ENCODE results near the gene CLK4.

CLK4 gene

DNA sequence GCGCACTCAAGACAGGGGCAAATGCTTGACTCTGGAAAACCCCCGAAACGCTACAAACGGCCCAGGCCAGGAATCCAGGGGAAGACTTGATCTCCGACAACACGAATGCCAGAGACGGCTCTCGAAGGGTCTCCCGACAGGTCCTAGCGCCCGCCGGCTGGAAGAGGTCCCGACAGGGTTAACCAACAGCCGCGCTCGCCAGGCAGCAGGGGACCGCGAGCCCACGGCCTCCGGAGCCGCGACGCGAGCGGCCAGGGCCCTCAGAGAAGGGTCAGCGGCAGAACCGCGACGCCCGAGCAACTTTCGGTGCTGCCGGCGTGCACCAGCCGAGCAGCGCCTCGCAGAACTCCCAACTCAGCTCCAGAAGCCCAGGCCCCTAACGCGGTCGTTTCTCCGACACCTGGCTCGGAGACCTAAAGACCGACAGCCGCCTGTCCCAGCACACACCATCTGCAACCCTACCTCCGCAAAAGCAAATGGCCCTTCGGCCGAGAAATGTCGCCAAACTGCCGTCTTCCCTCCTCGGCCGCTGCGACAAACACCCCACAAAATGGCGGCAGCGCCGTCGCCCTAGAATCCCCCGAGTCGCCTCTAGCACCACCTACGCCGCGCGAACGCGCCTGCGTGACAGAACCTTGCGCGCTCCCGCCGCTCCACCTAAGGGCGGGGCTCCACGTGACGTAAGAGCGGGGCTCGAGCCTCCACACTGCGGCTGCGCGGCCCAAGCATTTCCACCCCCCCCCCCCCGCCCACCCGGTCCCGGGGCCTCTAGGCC is at the start of gene CLK4:
CLK4 (minus strand) TSS at position 567 of the 775 bp plus-strand sequence. CDS start 3,634 bp downstream, outside the sequence.
- DNase-seq (ENCODE audit: low read depth, low spot score) = peak; percentile 95
- peak within 1 kb of the TSS; percentile 94 for H3K4me3 ChIP-seq (ENCODE audit: low read depth, low read length)
- TF ChIP-seq, protein P1, sequence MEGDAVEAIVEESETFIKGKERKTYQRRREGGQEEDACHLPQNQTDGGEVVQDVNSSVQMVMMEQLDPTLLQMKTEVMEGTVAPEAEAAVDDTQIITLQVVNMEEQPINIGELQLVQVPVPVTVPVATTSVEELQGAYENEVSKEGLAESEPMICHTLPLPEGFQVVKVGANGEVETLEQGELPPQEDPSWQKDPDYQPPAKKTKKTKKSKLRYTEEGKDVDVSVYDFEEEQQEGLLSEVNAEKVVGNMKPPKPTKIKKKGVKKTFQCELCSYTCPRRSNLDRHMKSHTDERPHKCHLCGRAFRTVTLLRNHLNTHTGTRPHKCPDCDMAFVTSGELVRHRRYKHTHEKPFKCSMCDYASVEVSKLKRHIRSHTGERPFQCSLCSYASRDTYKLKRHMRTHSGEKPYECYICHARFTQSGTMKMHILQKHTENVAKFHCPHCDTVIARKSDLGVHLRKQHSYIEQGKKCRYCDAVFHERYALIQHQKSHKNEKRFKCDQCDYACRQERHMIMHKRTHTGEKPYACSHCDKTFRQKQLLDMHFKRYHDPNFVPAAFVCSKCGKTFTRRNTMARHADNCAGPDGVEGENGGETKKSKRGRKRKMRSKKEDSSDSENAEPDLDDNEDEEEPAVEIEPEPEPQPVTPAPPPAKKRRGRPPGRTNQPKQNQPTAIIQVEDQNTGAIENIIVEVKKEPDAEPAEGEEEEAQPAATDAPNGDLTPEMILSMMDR (IDR thresholded peaks at IDR 0.05; ENCODE audit: low read depth, low read length) = no peak
- in situ Hi-C loops (cut with HindIII; ENCODE audit: low sequenced_read_pairs) = no loop called here

DNA sequence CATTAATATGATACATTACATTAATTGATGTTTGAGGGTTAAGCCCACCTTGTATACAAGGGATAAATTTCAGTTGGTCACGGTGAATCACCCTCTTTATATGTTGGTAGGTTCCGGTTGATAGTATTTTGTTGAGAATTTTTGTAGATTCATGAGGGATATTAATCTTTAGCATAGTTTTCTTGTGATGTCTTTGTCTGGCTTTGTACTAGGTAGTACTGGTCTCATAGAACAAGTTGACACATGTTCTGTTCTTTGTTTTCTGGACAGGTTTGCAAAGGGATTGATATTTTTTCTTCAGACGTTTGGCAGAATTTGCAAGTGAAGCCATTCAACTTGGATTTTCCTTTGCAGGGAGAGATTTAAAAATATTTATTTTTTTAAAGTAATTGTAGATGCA is 49.1 kb upstream of the CLK4 start:
- DNase-seq (ENCODE audit: low read depth, low spot score) = no peak
- no peak overlapping the region for H3K4me3 ChIP-seq (ENCODE audit: low read depth, low read length)
- in situ Hi-C loops (cut with HindIII; ENCODE audit: low sequenced_read_pairs) = no loop called here
- TF ChIP-seq, protein P1 (IDR thresholded peaks at IDR 0.05; ENCODE audit: low read depth, low read length) = no peak

DNA sequence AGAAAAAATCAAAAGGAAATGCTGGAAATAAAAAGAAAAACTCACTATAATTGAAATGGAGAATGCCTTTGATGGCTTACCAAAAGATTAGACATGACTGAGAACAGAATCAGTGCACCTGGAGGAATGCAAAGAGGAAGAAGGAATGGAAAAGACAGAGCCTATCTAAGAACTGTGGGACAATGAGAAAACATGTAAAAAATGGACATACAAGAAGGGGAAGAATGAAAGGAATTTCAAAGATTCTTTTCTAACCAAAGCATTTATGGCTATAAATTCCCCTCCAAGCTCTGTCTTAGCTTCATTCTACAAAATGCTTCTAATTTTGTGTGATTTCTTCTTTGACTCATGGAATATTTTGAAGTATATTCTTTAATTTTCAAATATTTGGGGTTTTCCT is 47.5 kb upstream of the CLK4 start:
- H3K4me3 ChIP-seq (ENCODE audit: low read depth, low read length) = no peak overlapping the region
- in situ Hi-C loops (cut with HindIII; ENCODE audit: low sequenced_read_pairs) = no loop called here
- no peak for DNase-seq (ENCODE audit: low read depth, low spot score)
- TF ChIP-seq, protein P1 (IDR thresholded peaks at IDR 0.05; ENCODE audit: low read depth, low read length) = no peak

DNA sequence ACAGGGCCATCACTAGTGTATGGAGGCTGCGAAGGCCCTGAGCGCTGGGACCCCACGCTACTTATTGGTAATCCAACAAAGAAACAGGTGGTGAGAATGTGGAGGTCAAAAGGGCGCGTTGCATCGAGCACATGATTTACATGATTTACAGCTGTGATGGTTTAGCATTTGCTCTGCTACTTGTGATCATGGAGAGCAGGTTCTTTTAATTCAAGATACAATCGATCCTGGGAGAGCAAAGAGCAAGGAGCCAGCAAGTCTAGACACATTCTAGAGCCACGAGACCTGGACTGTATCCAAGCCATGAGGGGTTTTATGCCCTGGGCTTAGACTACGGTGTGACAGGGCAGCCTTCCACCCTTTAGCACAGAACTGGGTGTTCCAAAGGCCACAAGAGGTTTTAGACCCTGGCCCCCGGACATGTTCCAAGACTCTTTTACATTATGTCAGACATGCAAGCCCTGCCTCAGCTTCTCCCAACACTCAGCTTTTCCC is 47.0 kb upstream of the CLK4 start:
- DNase-seq (ENCODE audit: low read depth, low spot score) = no peak
- TF ChIP-seq, protein P1 (IDR thresholded peaks at IDR 0.05; ENCODE audit: low read depth, low read length) = no peak

DNA sequence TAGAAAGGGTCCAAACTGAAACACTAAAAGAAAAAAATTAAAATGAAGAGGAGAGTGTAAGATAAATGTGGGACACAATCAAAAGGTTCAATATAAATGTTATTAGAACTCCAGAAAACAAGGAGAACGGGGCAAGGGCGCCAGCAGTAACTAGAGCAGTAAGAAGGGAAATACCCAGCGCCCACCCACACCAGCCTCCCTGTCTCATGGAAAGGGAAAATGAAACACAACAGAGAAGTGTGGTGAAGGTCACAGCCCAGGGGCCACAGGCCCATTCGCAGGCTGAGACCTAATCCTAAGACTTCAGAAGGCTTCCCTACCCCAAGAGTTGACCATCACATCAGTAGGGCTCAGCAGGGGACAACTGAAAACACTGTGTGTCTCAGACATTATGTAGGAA is 45.8 kb upstream of the CLK4 start:
- no peak overlapping the region for H3K4me3 ChIP-seq (ENCODE audit: low read depth, low read length)
- TF ChIP-seq, protein P1 (IDR thresholded peaks at IDR 0.05; ENCODE audit: low read depth, low read length) = no peak
- DNase-seq (ENCODE audit: low read depth, low spot score) = no peak

More for the DNA sequence above, 47.0 kb upstream of the CLK4 start:
- H3K4me3 ChIP-seq (ENCODE audit: low read depth, low read length) = no peak overlapping the region
- in situ Hi-C loops (cut with HindIII; ENCODE audit: low sequenced_read_pairs) = no loop called here

DNA sequence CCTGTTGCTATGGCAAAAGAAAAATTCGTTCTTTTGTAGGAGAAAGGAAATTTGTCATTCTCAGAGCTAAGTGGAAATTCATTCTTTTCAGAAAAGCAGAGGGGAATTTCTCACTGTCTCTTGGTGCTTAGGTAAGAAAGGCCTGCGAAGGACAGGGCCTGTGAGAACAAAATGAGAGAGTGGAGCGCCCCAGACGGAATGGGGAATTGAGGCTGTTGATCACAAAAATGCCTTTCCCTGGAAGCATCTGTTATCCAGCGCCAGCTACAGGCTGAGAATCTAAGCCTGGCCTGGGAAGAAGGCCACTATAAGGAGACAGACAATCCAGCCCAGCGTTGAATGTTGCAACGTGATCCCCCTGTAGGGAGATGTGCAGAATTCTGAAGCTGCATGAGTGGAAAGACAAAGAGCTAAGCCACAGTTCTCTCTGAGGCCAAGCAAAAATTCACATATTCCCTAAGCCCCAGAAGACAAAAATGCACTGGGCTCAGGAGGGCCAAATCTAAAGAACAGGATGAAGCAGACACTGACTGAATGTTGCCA is 44.8 kb upstream of the CLK4 start:
- in situ Hi-C loops (cut with HindIII; ENCODE audit: low sequenced_read_pairs) = no loop called here
- TF ChIP-seq, protein P1 (IDR thresholded peaks at IDR 0.05; ENCODE audit: low read depth, low read length) = no peak
- no peak for DNase-seq (ENCODE audit: low read depth, low spot score)
- no peak overlapping the region for H3K4me3 ChIP-seq (ENCODE audit: low read depth, low read length)

More for the DNA sequence above, 45.8 kb upstream of the CLK4 start:
- in situ Hi-C loops (cut with HindIII; ENCODE audit: low sequenced_read_pairs) = no loop called here

Data from astrocyte of the spinal cord (primary cell).